Measurements from ENCODE around the gene RABGAP1L. TPM values are rescaled to one million over a fixed set of nuclear protein-coding genes. Genes with fewer than 3 reads are reported as not detected.

RABGAP1L gene
- total RNA-seq, result 41.1 to 48.5 TPM (median 47.0 TPM) in 3 replicates

DNA sequence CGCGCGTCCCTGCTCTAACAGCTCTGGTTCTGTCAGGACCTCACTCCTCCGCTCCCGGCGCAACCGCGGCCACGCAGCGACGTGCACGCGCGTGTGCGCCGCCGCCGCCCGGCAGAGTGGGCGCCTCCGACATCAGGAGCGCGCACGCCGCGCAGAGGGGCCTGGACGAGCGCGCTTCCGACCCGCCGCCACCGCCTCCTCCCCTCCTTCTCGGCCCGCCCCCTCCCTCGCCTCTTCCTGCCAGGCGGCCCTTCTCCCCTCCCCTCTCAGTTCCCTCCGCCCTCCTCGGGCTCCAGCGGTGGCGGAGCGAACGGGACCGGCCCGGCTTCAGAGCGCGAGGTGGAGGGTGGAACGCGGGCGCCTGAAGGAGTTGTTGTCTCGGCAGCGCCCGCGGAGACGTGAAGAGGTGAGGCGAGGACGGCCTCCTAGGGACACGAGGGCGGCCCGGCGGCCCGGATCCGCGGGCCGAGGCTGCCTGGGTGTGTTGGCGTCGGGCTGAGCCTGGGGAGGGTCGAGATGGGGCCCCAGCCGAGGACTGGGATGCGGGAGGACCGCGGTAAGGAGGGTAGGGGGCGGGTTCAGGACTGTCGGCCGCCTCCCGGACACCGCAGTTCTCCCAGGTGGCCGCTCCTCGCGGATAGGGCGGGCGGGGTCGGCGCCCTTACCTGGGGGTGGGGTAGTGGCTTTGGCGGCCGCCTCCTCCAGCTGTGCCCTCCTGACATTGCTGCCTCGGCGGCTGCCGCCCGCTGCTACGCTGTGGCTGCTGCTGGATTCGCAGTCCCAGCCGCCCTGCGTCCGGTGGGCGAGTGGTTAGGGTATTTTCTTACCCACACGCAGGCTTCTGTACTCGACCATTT is at the start of gene RABGAP1L:
TSS of gene RABGAP1L (plus strand) at position 269 of the 857 bp plus-strand sequence.
- DNase-seq (ENCODE audit: low spot score in 2 of 2, unreplicated experiment in 2 of 2), result peak; percentile 91 to 92
- TF ChIP-seq, protein P1, sequence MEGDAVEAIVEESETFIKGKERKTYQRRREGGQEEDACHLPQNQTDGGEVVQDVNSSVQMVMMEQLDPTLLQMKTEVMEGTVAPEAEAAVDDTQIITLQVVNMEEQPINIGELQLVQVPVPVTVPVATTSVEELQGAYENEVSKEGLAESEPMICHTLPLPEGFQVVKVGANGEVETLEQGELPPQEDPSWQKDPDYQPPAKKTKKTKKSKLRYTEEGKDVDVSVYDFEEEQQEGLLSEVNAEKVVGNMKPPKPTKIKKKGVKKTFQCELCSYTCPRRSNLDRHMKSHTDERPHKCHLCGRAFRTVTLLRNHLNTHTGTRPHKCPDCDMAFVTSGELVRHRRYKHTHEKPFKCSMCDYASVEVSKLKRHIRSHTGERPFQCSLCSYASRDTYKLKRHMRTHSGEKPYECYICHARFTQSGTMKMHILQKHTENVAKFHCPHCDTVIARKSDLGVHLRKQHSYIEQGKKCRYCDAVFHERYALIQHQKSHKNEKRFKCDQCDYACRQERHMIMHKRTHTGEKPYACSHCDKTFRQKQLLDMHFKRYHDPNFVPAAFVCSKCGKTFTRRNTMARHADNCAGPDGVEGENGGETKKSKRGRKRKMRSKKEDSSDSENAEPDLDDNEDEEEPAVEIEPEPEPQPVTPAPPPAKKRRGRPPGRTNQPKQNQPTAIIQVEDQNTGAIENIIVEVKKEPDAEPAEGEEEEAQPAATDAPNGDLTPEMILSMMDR (IDR thresholded peaks at IDR 0.05; ENCODE audit: unreplicated experiment), result no peak
- Mint-ChIP-seq H3K27me3 (ENCODE audit: low read depth) (peaks cover 2% of the 10 kb centered on the region), H3K9me3 (no peaks in the 10 kb centered on the region), H3K4me3 (peak within 1 kb of the TSS; percentile 93), H3K27ac (peak within 1 kb of the TSS; percentile 90), H3K36me3 (no peaks in the 10 kb centered on the region), H3K4me1 (peaks cover 21% of the 10 kb centered on the region)

DNA sequence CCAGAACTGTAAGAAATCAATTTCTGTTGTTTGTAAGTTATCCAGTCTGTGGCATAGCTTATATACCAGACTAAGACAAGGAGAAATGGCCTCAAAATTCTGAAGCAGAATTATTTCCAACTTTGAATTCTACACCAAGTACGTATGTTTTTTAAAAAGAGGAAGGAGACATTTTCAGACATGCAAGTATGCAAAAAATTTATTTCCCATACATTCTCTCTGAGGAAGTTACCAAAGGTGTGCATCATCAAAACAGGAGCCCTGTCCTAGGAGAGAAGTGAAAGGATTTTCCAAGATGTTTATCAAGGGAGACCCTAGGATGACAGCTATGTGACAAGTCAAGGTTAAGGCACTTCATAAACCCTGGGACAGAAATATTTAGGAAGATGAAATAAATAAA is 49.3 kb upstream of the RABGAP1L start:
- Mint-ChIP-seq H3K27ac (no peak overlapping the region), H3K36me3 (no peaks in the 10 kb centered on the region), H3K4me3 (no peak overlapping the region), H3K4me1 (peaks cover 10% of the 10 kb centered on the region), H3K27me3 (ENCODE audit: low read depth) (peaks cover 21% of the 10 kb centered on the region), H3K9me3 (no peaks in the 10 kb centered on the region)
- DNase-seq (ENCODE audit: low spot score in 2 of 2, unreplicated experiment in 2 of 2), result no peak
- TF ChIP-seq, protein P1 (IDR thresholded peaks at IDR 0.05; ENCODE audit: unreplicated experiment), result no peak

DNA sequence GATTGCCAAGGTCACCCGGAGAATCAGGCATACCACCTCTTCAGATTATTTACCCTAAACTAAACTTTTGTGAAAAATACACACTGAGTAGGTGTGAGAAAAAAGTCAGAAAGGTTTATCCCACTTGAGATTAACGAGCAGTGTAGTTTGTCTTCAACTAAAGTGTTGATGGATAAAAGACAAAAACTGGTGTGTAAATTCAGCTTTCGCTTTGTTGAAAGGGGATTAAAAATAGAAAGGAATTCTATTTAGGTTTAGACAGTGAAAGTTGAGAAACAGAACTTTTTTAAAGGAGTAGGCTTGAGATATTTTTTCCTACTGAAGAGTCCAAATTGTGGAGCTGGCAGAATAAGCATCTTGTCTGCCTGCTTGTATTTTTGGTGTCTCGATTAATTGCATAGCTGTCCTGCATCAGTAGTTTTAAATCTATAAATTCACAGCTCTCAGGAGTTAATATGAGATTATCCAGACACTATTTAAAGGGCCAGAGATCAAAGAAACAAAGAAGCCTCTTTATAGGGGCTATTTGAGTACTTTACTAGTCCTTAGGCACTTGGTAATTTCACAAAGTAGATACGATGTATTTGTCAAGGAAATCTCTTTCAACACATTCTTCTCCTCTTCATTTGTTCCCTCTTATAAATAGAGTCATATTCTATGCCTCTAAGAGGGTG is 46.7 kb upstream of the RABGAP1L start:
- Mint-ChIP-seq H3K27me3 (ENCODE audit: low read depth) (peaks cover 11% of the 10 kb centered on the region), H3K36me3 (no peaks in the 10 kb centered on the region), H3K4me1 (peaks cover 10% of the 10 kb centered on the region), H3K9me3 (peaks cover under 1% of the 10 kb centered on the region), H3K4me3 (no peak overlapping the region), H3K27ac (no peak overlapping the region)
- no peak for DNase-seq (ENCODE audit: low spot score in 2 of 2, unreplicated experiment in 2 of 2)
- TF ChIP-seq, protein P1 (IDR thresholded peaks at IDR 0.05; ENCODE audit: unreplicated experiment), result no peak

DNA sequence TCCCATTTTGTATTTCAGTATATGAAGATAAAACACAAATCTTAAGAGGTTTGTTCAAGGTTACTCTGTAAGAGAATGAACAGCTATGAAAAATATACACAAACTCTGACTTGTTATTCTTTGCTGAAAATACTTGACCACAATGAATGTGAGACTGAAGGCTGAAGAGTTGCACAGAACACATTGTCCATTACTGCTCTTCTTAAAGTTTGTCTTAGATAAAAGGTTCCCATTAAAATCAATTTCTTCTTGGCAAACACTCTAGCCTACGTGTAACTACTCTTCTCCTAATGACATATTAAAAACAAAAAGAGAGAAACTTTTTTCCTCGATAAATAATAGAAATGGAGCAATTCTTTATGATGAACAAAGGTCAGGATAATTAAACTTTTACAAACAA is 45.2 kb upstream of the RABGAP1L start:
- Mint-ChIP-seq H3K4me3 (no peak overlapping the region), H3K4me1 (peaks cover 10% of the 10 kb centered on the region), H3K27me3 (ENCODE audit: low read depth) (peaks cover 9% of the 10 kb centered on the region), H3K36me3 (no peaks in the 10 kb centered on the region), H3K9me3 (peaks cover 4% of the 10 kb centered on the region), H3K27ac (no peak overlapping the region)
- TF ChIP-seq, protein P1 (IDR thresholded peaks at IDR 0.05; ENCODE audit: unreplicated experiment), result no peak
- DNase-seq (ENCODE audit: low spot score in 2 of 2, unreplicated experiment in 2 of 2), result no peak

DNA sequence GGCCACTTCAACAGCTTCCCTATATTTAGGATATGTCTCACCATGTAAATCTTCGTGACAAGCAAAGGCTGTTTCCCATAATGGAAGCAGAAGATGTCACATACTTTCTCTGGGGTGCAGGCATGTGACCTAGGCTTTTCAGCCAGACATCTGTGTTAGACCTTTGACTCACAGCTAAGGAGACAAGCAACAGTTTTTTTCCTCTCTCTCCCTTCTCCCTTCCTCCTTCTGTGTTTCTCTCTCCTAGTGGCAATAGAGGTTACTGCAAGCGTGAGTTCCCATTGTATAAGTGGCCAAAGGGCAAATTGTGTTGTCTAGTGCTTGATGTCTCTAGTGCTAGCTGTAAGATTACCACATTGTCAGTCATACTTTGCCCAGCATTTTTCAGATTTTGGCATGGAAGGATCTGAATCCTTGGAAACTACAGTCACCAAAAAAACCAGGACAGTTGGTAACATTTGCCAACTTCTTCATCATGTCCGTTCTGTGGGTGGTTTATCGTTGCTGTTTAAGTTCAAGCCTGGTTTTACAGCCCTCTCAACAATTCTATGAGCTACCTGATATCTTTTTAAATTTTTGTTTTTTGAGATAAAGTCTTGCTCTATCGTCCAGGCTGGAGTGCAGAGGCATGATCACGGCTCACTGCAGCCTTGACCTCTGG is 44.4 kb upstream of the RABGAP1L start:
- TF ChIP-seq, protein P1 (IDR thresholded peaks at IDR 0.05; ENCODE audit: unreplicated experiment), result peak; percentile 62
- H3K4me1 Mint-ChIP-seq, result peaks cover 10% of the 10 kb centered on the region
- no peak for DNase-seq (ENCODE audit: low spot score in 2 of 2, unreplicated experiment in 2 of 2)
- peaks cover 8% of the 10 kb centered on the region for H3K27me3 Mint-ChIP-seq (ENCODE audit: low read depth)
- no peaks in the 10 kb centered on the region for H3K36me3 Mint-ChIP-seq
- no peak overlapping the region for H3K27ac Mint-ChIP-seq
- peaks cover 4% of the 10 kb centered on the region for H3K9me3 Mint-ChIP-seq
- no peak overlapping the region for H3K4me3 Mint-ChIP-seq
